ENCODE measurements around the gene EPB41L5. TPM values are rescaled to one million over a fixed set of nuclear protein-coding genes. Genes with fewer than 3 reads are reported as not detected.

The EPB41L5 gene
- polyA plus RNA-seq, 2 donors: 4.1 to 8.9 TPM

GRCh38 chr2:120210270-120210693 is 197.4 kb downstream of the EPB41L5 start:
- H3K9me3 ChIP-seq (ENCODE audit: control insufficient read depth in 2 of 2, insufficient read depth in 1 of 2, low read depth in 1 of 2, low read length in 1 of 2): no peaks in the 10 kb centered on the region
- H3K27me3 ChIP-seq (ENCODE audit: control insufficient read depth in 1 of 2, insufficient read depth in 2 of 2, low read length in 2 of 2): no peaks in the 10 kb centered on the region
- no peak overlapping the region for H3K4me3 ChIP-seq (ENCODE audit: low read depth in 1 of 2, low read length in 2 of 2)
- H3K36me3 ChIP-seq (ENCODE audit: control insufficient read depth in 2 of 2, insufficient read depth in 2 of 2, low read length in 1 of 2): no peaks in the 10 kb centered on the region
- no peak overlapping the region for H3K27ac ChIP-seq (ENCODE audit: low read depth in 2 of 2, low read length in 1 of 2)
- H3K4me1 ChIP-seq (ENCODE audit: control insufficient read depth in 2 of 2, insufficient read depth in 2 of 2, low read length in 1 of 2): peaks cover 7% of the 10 kb centered on the region in 2 donors
- WGBS, 2 donors: 58 to 62% methylated on average over 10 of the region's 10 CpGs

GRCh38 chr2:120218181-120218580 is 205.3 kb downstream of the EPB41L5 start:
- Histone ChIP-seq H3K4me1 (ENCODE audit: control insufficient read depth in 2 of 2, insufficient read depth in 2 of 2, low read length in 1 of 2) (peaks cover 5 to 10% of the 10 kb centered on the region in 2 donors), H3K9me3 (ENCODE audit: control insufficient read depth in 2 of 2, insufficient read depth in 1 of 2, low read depth in 1 of 2, low read length in 1 of 2) (peaks cover 0 to 6% of the 10 kb centered on the region in 2 donors), H3K4me3 (ENCODE audit: low read depth in 1 of 2, low read length in 2 of 2) (no peak overlapping the region), H3K27me3 (ENCODE audit: control insufficient read depth in 1 of 2, insufficient read depth in 2 of 2, low read length in 2 of 2) (no peaks in the 10 kb centered on the region), H3K36me3 (ENCODE audit: control insufficient read depth in 2 of 2, insufficient read depth in 2 of 2, low read length in 1 of 2) (no peaks in the 10 kb centered on the region), H3K27ac (ENCODE audit: low read depth in 2 of 2, low read length in 1 of 2) (no peak overlapping the region)
- WGBS, 2 donors: 96 to 98% methylated on average over 5 of the region's 5 CpGs

GRCh38 chr2:120219291-120219690 is 206.4 kb downstream of the EPB41L5 start:
- Histone ChIP-seq H3K27me3 (ENCODE audit: control insufficient read depth in 1 of 2, insufficient read depth in 2 of 2, low read length in 2 of 2) (no peaks in the 10 kb centered on the region), H3K4me3 (ENCODE audit: low read depth in 1 of 2, low read length in 2 of 2) (no peak overlapping the region), H3K4me1 (ENCODE audit: control insufficient read depth in 2 of 2, insufficient read depth in 2 of 2, low read length in 1 of 2) (peaks cover 11 to 12% of the 10 kb centered on the region in 2 donors), H3K9me3 (ENCODE audit: control insufficient read depth in 2 of 2, insufficient read depth in 1 of 2, low read depth in 1 of 2, low read length in 1 of 2) (peaks cover 0 to 6% of the 10 kb centered on the region in 2 donors), H3K36me3 (ENCODE audit: control insufficient read depth in 2 of 2, insufficient read depth in 2 of 2, low read length in 1 of 2) (no peaks in the 10 kb centered on the region), H3K27ac (ENCODE audit: low read depth in 2 of 2, low read length in 1 of 2) (no peak overlapping the region)
- WGBS, 2 donors: 96 to 98% methylated on average over 5 of the region's 5 CpGs

GRCh38 chr2:120219766-120220165 is 206.9 kb downstream of the EPB41L5 start:
- Histone ChIP-seq H3K4me1 (ENCODE audit: control insufficient read depth in 2 of 2, insufficient read depth in 2 of 2, low read length in 1 of 2) (peaks cover 11 to 12% of the 10 kb centered on the region in 2 donors), H3K9me3 (ENCODE audit: control insufficient read depth in 2 of 2, insufficient read depth in 1 of 2, low read depth in 1 of 2, low read length in 1 of 2) (peaks cover 0 to 6% of the 10 kb centered on the region in 2 donors), H3K4me3 (ENCODE audit: low read depth in 1 of 2, low read length in 2 of 2) (no peak overlapping the region), H3K36me3 (ENCODE audit: control insufficient read depth in 2 of 2, insufficient read depth in 2 of 2, low read length in 1 of 2) (no peaks in the 10 kb centered on the region), H3K27me3 (ENCODE audit: control insufficient read depth in 1 of 2, insufficient read depth in 2 of 2, low read length in 2 of 2) (no peaks in the 10 kb centered on the region), H3K27ac (ENCODE audit: low read depth in 2 of 2, low read length in 1 of 2) (no peak overlapping the region)
- 48 to 74% methylated on average over 5 of the region's 5 CpGs for WGBS, 2 donors

GRCh38 chr2:120220756-120221155 is 207.9 kb downstream of the EPB41L5 start:
- Histone ChIP-seq H3K27ac (ENCODE audit: low read depth in 2 of 2, low read length in 1 of 2) (no peak overlapping the region), H3K9me3 (ENCODE audit: control insufficient read depth in 2 of 2, insufficient read depth in 1 of 2, low read depth in 1 of 2, low read length in 1 of 2) (peaks cover 0 to 6% of the 10 kb centered on the region in 2 donors), H3K36me3 (ENCODE audit: control insufficient read depth in 2 of 2, insufficient read depth in 2 of 2, low read length in 1 of 2) (no peaks in the 10 kb centered on the region), H3K27me3 (ENCODE audit: control insufficient read depth in 1 of 2, insufficient read depth in 2 of 2, low read length in 2 of 2) (no peaks in the 10 kb centered on the region), H3K4me1 (ENCODE audit: control insufficient read depth in 2 of 2, insufficient read depth in 2 of 2, low read length in 1 of 2) (peaks cover 11 to 12% of the 10 kb centered on the region in 2 donors), H3K4me3 (ENCODE audit: low read depth in 1 of 2, low read length in 2 of 2) (no peak overlapping the region)
- 78 to 90% methylated on average over 2 of the region's 2 CpGs for WGBS, 2 donors

GRCh38 chr2:120221616-120222015 is 208.7 kb downstream of the EPB41L5 start:
- Histone ChIP-seq H3K9me3 (ENCODE audit: control insufficient read depth in 2 of 2, insufficient read depth in 1 of 2, low read depth in 1 of 2, low read length in 1 of 2) (peaks cover 0 to 6% of the 10 kb centered on the region in 2 donors), H3K4me3 (ENCODE audit: low read depth in 1 of 2, low read length in 2 of 2) (no peak overlapping the region), H3K27me3 (ENCODE audit: control insufficient read depth in 1 of 2, insufficient read depth in 2 of 2, low read length in 2 of 2) (no peaks in the 10 kb centered on the region), H3K4me1 (ENCODE audit: control insufficient read depth in 2 of 2, insufficient read depth in 2 of 2, low read length in 1 of 2) (peaks cover 11 to 12% of the 10 kb centered on the region in 2 donors), H3K27ac (ENCODE audit: low read depth in 2 of 2, low read length in 1 of 2) (no peak overlapping the region), H3K36me3 (ENCODE audit: control insufficient read depth in 2 of 2, insufficient read depth in 2 of 2, low read length in 1 of 2) (no peaks in the 10 kb centered on the region)
- 91 to 94% methylated on average over 8 of the region's 8 CpGs for WGBS, 2 donors

GRCh38 chr2:120222186-120223033 is 209.5 kb downstream of the EPB41L5 start:
- Histone ChIP-seq H3K36me3 (ENCODE audit: control insufficient read depth in 2 of 2, insufficient read depth in 2 of 2, low read length in 1 of 2) (no peaks in the 10 kb centered on the region), H3K4me1 (ENCODE audit: control insufficient read depth in 2 of 2, insufficient read depth in 2 of 2, low read length in 1 of 2) (peaks cover 11 to 12% of the 10 kb centered on the region in 2 donors), H3K27ac (ENCODE audit: low read depth in 2 of 2, low read length in 1 of 2) (peak overlapping the region; percentile 88 to 96), H3K27me3 (ENCODE audit: control insufficient read depth in 1 of 2, insufficient read depth in 2 of 2, low read length in 2 of 2) (no peaks in the 10 kb centered on the region), H3K9me3 (ENCODE audit: control insufficient read depth in 2 of 2, insufficient read depth in 1 of 2, low read depth in 1 of 2, low read length in 1 of 2) (peaks cover 0 to 6% of the 10 kb centered on the region in 2 donors), H3K4me3 (ENCODE audit: low read depth in 1 of 2, low read length in 2 of 2) (peak overlapping the region; percentile 41 to 71)
- 78 to 87% methylated on average over 40 to 49 of the region's 49 CpGs for WGBS, 2 donors

- Histone ChIP-seq H3K36me3 (ENCODE audit: control insufficient read depth in 2 of 2, insufficient read depth in 2 of 2, low read length in 1 of 2) (no peaks in the 10 kb centered on the region), H3K27ac (ENCODE audit: low read depth in 2 of 2, low read length in 1 of 2) (peak within 1 kb of the TSS; percentile 88 to 96), H3K27me3 (ENCODE audit: control insufficient read depth in 1 of 2, insufficient read depth in 2 of 2, low read length in 2 of 2) (no peaks in the 10 kb centered on the region), H3K4me3 (ENCODE audit: low read depth in 1 of 2, low read length in 2 of 2) (peak within 1 kb of the TSS; percentile 41 to 71), H3K9me3 (ENCODE audit: control insufficient read depth in 2 of 2, insufficient read depth in 1 of 2, low read depth in 1 of 2, low read length in 1 of 2) (peaks cover 0 to 6% of the 10 kb centered on the region in 2 donors), H3K4me1 (ENCODE audit: control insufficient read depth in 2 of 2, insufficient read depth in 2 of 2, low read length in 1 of 2) (peaks cover 11 to 12% of the 10 kb centered on the region in 2 donors)
- WGBS, 2 donors: 2 to 3% methylated on average over 97 to 108 of the region's 108 CpGs
Measured at GRCh38 chr2:120223034-120223912, 210.4 kb downstream of the EPB41L5 start, which contains the start of gene TMEM185B. Gene TMEM185B, minus strand, starts transcription at chr2:120223400. Its CDS starts 424 bp downstream, at chr2:120222976.

GRCh38 chr2:120224256-120224655 is 211.4 kb downstream of the EPB41L5 start:
- peak overlapping the region in 1 of 2 donors; percentile 81 for H3K27ac ChIP-seq (ENCODE audit: low read depth in 2 of 2, low read length in 1 of 2)
- 89 to 93% methylated on average over 13 of the region's 13 CpGs for WGBS, 2 donors

More at GRCh38 chr2:120224256-120224655, 211.4 kb downstream of the EPB41L5 start:
- no peaks in the 10 kb centered on the region for H3K36me3 ChIP-seq (ENCODE audit: control insufficient read depth in 2 of 2, insufficient read depth in 2 of 2, low read length in 1 of 2)
- H3K4me3 ChIP-seq (ENCODE audit: low read depth in 1 of 2, low read length in 2 of 2): no peak overlapping the region
- peaks cover 11 to 12% of the 10 kb centered on the region in 2 donors for H3K4me1 ChIP-seq (ENCODE audit: control insufficient read depth in 2 of 2, insufficient read depth in 2 of 2, low read length in 1 of 2)
- no peaks in the 10 kb centered on the region for H3K27me3 ChIP-seq (ENCODE audit: control insufficient read depth in 1 of 2, insufficient read depth in 2 of 2, low read length in 2 of 2)
- H3K9me3 ChIP-seq (ENCODE audit: control insufficient read depth in 2 of 2, insufficient read depth in 1 of 2, low read depth in 1 of 2, low read length in 1 of 2): peaks cover 0 to 6% of the 10 kb centered on the region in 2 donors

All from esophagus (tissue), 2 donors.